ENCODE measurements around the gene DBP.

Gene DBP

GRCh38 chr19:48606463-48607358 lies 30.5 kb downstream of the DBP start, which contains the start of gene SPACA4:
TSS of gene SPACA4 (plus strand) at chr19:48606742. CDS start at chr19:48606979, 237 bp downstream.
- DNase-seq (ENCODE audit: extremely low spot score), result no peak
- TF ChIP-seq, protein P1, sequence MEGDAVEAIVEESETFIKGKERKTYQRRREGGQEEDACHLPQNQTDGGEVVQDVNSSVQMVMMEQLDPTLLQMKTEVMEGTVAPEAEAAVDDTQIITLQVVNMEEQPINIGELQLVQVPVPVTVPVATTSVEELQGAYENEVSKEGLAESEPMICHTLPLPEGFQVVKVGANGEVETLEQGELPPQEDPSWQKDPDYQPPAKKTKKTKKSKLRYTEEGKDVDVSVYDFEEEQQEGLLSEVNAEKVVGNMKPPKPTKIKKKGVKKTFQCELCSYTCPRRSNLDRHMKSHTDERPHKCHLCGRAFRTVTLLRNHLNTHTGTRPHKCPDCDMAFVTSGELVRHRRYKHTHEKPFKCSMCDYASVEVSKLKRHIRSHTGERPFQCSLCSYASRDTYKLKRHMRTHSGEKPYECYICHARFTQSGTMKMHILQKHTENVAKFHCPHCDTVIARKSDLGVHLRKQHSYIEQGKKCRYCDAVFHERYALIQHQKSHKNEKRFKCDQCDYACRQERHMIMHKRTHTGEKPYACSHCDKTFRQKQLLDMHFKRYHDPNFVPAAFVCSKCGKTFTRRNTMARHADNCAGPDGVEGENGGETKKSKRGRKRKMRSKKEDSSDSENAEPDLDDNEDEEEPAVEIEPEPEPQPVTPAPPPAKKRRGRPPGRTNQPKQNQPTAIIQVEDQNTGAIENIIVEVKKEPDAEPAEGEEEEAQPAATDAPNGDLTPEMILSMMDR (IDR thresholded peaks at IDR 0.05; ENCODE audit: control extremely low read depth, extremely low read depth, low read depth, missing control alignments), result no peak
- ChIA-PET CTCF (interaction anchor here (0.8 to 5.2 kb wide), 11 partner anchors 10 to 292 kb away, joined by 3 to 43 read pairs (median 5); partner anchors contain the start of genes RPL18 and SPHK2), POLR2A (no interaction called here)

GRCh38 chr19:48603850-48604249 lies 33.3 kb downstream of the DBP start:
- TF ChIP-seq, protein P1 (IDR thresholded peaks at IDR 0.05; ENCODE audit: control extremely low read depth, extremely low read depth, low read depth, missing control alignments), result no peak
- ChIA-PET POLR2A (no interaction called here), CTCF (interaction anchor here (4.7 kb wide), 1 partner anchor 15 kb away, joined by 24 read pairs; no protein-coding TSS in a partner anchor)
- no peak for DNase-seq (ENCODE audit: extremely low spot score)

GRCh38 chr19:48603449-48603848 lies 33.7 kb downstream of the DBP start:
- POLR2A ChIA-PET, result no interaction called here
- TF ChIP-seq, protein P1 (IDR thresholded peaks at IDR 0.05; ENCODE audit: control extremely low read depth, extremely low read depth, low read depth, missing control alignments), result no peak
- CTCF ChIA-PET, result interaction anchor here (4.7 kb wide), 1 partner anchor 14 kb away, joined by 24 read pairs; no protein-coding TSS in a partner anchor
- no peak for DNase-seq (ENCODE audit: extremely low spot score)

- ChIA-PET CTCF (interaction anchor here (4.7 kb wide), 1 partner anchor 14 kb away, joined by 24 read pairs; no protein-coding TSS in a partner anchor), POLR2A (no interaction called here)
- TF ChIP-seq, protein P1 (IDR thresholded peaks at IDR 0.05; ENCODE audit: control extremely low read depth, extremely low read depth, low read depth, missing control alignments), result no peak
- no peak for DNase-seq (ENCODE audit: extremely low spot score)
These were observed 34.2 kb downstream of the DBP start for GRCh38 chr19:48603001-48603400.

DNA sequence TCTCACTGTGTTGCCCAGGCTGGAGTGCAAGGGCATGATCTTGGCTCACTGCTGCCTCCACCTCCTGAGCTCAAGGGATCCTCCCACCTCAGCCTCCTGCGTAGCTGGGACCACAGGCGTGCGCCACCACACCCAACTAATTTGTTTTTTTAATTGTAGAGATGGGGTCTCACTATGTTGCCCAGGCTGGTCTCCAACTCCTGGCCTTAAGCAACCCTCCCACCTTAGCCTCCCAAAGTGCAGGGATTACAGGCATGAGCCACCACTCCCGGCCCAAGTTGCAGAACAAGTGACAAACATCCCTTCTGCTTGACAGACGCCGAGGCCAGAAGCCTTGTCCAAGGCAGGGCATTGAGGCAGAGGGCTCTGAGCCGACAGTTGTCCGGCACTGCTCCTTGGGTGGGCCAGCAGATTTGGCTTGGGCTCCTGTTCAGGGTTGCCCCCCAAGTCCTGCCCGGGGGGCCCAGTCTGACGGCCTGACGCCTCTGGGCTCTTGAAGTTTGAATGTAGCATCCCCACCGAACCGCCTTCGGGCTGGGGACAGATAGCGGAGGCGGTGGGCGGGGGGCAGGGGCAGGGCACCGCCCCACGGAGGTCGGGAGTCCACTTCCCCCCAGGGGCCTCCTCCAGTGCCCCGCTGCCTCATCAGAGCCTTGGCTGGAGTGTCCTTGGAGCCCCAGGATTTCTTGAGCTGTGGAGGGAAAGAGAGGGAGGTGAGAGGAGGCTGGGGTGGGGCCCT lies 36.3 kb downstream of the DBP start:
- CTCF ChIA-PET, result interaction anchor here (1.2 to 4.7 kb wide), 3 partner anchors 12 to 111 kb away, joined by 3 to 24 read pairs (median 5); no protein-coding TSS in a partner anchor
- TF ChIP-seq, protein P1 (IDR thresholded peaks at IDR 0.05; ENCODE audit: control extremely low read depth, extremely low read depth, low read depth, missing control alignments), result no peak
- no peak for DNase-seq (ENCODE audit: extremely low spot score)
- POLR2A ChIA-PET, result no interaction called here

DNA sequence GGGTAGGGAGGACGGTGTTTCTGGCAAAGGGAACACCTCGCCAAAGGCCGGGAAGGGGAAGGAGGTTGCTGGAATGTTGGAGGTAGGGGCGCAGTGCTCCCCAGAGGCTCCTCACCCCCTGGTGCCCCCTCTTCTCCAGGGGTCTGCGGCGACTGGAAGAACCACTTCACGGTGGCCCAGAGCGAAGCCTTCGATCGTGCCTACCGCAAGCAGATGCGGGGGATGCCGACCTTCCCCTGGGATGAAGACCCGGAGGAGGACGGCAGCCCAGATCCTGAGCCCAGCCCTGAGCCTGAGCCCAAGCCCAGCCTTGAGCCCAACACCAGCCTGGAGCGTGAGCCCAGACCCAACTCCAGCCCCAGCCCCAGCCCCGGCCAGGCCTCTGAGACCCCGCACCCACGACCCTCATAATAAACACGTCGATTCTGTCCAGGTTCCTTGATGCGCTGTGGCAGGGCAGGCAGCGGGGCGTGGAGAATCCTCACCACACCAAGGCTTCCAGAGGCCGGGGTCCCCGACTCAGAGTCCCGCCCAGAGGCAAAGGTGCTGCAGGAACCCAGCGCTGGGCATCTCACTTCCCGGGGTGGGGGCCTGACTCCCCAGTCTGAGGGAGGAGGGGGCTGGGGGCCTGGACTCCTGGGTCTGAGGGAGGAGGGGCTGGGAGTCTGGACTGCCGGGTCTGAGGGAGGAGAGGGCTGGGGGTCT lies 38.0 kb downstream of the DBP start:
- POLR2A ChIA-PET, result no interaction called here
- CTCF ChIA-PET, result interaction anchor here (0.8 to 1.9 kb wide), 3 partner anchors 10 to 109 kb away, joined by 5 to 8 read pairs (median 6); no protein-coding TSS in a partner anchor
- TF ChIP-seq, protein P1 (IDR thresholded peaks at IDR 0.05; ENCODE audit: control extremely low read depth, extremely low read depth, low read depth, missing control alignments), result no peak
- DNase-seq (ENCODE audit: extremely low spot score), result no peak
